Uterus (tissue), 2 donors: ENCODE results near the gene LRP1B.

Source experiments
- CTCF ChIP-seq, 4 experiments: fragments of 200-600 bp in 2 of 4; fragments of 450-650 bp in 2 of 4; sonication (generic) in 2 of 4; IDR thresholded peaks; one replicate each; pipeline ENCODE4 v1.5.1; 2016 to 2019; ENCODE audit warnings: antibody characterized with exemption in 4 of 4, mild to moderate bottlenecking in 2 of 4, moderate library complexity in 1 of 4
- POLR2A ChIP-seq, 2 donors: fragments of 450-650 bp; IDR thresholded peaks; one replicate each; pipeline ENCODE4 v1.6.1; 2016; ENCODE audit warnings: antibody characterized with exemption in 2 of 2, mild to moderate bottlenecking in 1 of 2, moderate library complexity in 1 of 2

DNA sequence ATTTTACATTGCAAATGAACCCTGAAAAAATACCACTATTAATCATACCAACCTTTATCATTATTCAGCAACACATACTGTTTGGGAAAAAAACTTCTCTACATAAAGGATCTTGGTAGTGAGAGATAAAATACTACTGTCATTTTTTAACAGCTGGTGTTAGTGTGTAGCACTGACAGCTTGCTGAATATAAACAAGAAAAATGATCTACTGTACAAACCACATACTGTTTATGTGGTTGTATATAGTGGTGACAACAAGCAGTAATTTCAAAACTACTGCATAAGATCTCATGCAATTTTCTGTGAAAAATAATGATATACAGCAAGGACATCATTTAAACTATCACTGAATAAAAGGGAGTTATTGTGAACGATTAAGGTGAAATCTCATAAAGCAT is 601.2 kb downstream of the LRP1B start:
- TF ChIP-seq CTCF (IDR thresholded peaks at IDR 0.05) (no peak), POLR2A (IDR thresholded peaks at IDR 0.05) (no peak)
